Measurements from ENCODE around the gene CCR7.

CCR7 gene

GRCh38 chr17:40517286-40517662, 48.0 kb downstream of the CCR7 start:
- TF ChIP-seq YY1 (IDR thresholded peaks at IDR 0.05; ENCODE audit: low read depth) = no peak
- TF ChIP-seq CREB1 (IDR thresholded peaks at IDR 0.05; ENCODE audit: low read depth) = no peak
- TF ChIP-seq CEBPB (IDR thresholded peaks at IDR 0.05) = no peak
- TF ChIP-seq, protein P1, sequence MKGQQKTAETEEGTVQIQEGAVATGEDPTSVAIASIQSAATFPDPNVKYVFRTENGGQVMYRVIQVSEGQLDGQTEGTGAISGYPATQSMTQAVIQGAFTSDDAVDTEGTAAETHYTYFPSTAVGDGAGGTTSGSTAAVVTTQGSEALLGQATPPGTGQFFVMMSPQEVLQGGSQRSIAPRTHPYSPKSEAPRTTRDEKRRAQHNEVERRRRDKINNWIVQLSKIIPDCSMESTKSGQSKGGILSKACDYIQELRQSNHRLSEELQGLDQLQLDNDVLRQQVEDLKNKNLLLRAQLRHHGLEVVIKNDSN (IDR thresholded peaks at IDR 0.05) = no peak
- TF ChIP-seq RAD21 (IDR thresholded peaks at IDR 0.05; ENCODE audit: low read depth) = no peak

GRCh38 chr17:40516581-40517285, 48.5 kb downstream of the CCR7 start:
- TF ChIP-seq FOXM1 (IDR thresholded peaks at IDR 0.05; ENCODE audit: borderline replicate concordance, low read depth) (0 out of 2 replicates have a peak, but pooled peaks have one; percentile 44), REST (IDR thresholded peaks at IDR 0.05; ENCODE audit: low read depth) (no peak)

DNA sequence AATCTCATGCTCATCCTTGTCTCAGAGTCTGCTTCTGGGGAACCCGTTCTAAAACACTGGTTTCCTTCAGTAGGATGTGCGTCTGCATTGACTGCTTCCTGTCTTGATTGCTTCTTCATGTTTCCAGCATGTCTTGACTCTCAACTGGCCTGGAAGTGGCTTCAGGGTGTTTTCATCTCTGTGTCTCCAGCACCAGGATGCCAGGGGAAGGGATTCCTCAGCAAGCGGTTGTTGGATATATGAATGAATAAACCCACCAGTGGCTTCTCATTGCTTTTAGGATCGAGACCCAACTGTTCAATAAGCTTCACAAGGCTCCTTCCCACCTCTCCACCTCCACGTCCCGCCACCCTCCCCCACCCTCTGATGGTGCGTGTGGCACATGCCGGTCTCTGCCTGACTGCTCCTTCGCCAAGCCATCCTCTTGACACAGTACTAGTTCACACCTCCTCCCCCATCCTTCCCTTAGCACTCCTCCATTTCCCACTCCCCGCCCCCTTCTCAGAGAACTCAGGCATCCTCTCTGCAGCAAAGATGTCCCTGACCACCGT, 49.7 kb downstream of the CCR7 start:
- no peak for TF ChIP-seq CREB1 (IDR thresholded peaks at IDR 0.05; ENCODE audit: low read depth)
- TF ChIP-seq TCF12 (IDR thresholded peaks at IDR 0.05; ENCODE audit: low read depth) = no peak
- no peak for TF ChIP-seq CEBPB (IDR thresholded peaks at IDR 0.05)
- no peak for TF ChIP-seq TAF1 (IDR thresholded peaks at IDR 0.05; ENCODE audit: low read depth)
- TF ChIP-seq YY1 (IDR thresholded peaks at IDR 0.05; ENCODE audit: low read depth) = no peak
- TF ChIP-seq MAX (IDR thresholded peaks at IDR 0.05) = no peak
- TF ChIP-seq RAD21 (IDR thresholded peaks at IDR 0.05; ENCODE audit: low read depth) = no peak
- no peak for TF ChIP-seq TEAD4 (IDR thresholded peaks at IDR 0.05)
- TF ChIP-seq, protein P1 (IDR thresholded peaks at IDR 0.05) = no peak
- no peak for TF ChIP-seq NFIC (IDR thresholded peaks at IDR 0.05)
- no peak for TF ChIP-seq EP300 (IDR thresholded peaks at IDR 0.05; ENCODE audit: borderline replicate concordance)
- no peak for TF ChIP-seq ZBTB7A (IDR thresholded peaks at IDR 0.05; ENCODE audit: low read depth)
- TF ChIP-seq EGR1 (IDR thresholded peaks at IDR 0.05) = no peak
- no peak for TF ChIP-seq REST (IDR thresholded peaks at IDR 0.05; ENCODE audit: low read depth)
- no peak for TF ChIP-seq FOXM1 (IDR thresholded peaks at IDR 0.05; ENCODE audit: borderline replicate concordance, low read depth)

DNA sequence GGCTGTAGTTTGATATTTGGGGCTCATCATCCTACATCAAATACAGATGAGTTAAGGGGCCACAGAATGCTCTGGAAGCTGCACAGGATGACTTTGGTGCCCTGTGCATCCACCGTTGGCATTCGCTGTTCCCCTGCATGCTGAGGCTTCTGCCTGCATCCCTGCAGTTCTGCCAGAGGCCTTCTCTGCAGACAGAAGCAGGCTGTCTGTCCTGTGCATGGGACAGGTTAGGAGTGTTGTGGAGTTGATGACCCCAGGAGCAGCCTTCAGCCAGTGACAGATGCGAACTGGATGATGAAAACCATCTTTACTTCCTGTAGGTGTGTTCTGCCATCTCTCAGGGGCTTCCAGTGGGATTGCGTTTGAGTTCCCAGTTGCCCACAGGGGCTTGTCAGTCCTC, 50.3 kb downstream of the CCR7 start:
- TF ChIP-seq TAF1 (IDR thresholded peaks at IDR 0.05; ENCODE audit: low read depth) (no peak), MAX (IDR thresholded peaks at IDR 0.05) (no peak), CEBPB (IDR thresholded peaks at IDR 0.05) (no peak), TEAD4 (IDR thresholded peaks at IDR 0.05) (no peak), TCF12 (IDR thresholded peaks at IDR 0.05; ENCODE audit: low read depth) (no peak), YY1 (IDR thresholded peaks at IDR 0.05; ENCODE audit: low read depth) (no peak), RAD21 (IDR thresholded peaks at IDR 0.05; ENCODE audit: low read depth) (no peak), CREB1 (IDR thresholded peaks at IDR 0.05; ENCODE audit: low read depth) (no peak), NFIC (IDR thresholded peaks at IDR 0.05) (no peak), EP300 (IDR thresholded peaks at IDR 0.05; ENCODE audit: borderline replicate concordance) (no peak), EGR1 (IDR thresholded peaks at IDR 0.05) (no peak), FOXM1 (IDR thresholded peaks at IDR 0.05; ENCODE audit: borderline replicate concordance, low read depth) (no peak), ZBTB7A (IDR thresholded peaks at IDR 0.05; ENCODE audit: low read depth) (no peak), REST (IDR thresholded peaks at IDR 0.05; ENCODE audit: low read depth) (no peak)
- TF ChIP-seq, protein P1 (IDR thresholded peaks at IDR 0.05) = no peak

Measured in Ishikawa (cell line).